Measurements from ENCODE around the gene RPL41.
"Not testable (repeated sequence)": the region's sequence is repeated elsewhere in the genome, so short reads cannot be mapped to it uniquely, and the experiment has no call there.

Gene RPL41

GRCh38 chr12:56103066-56103711 is 13.2 kb upstream of the RPL41 start:
- DNase-seq (ENCODE audit: low read depth), result no peak

- no peak for DNase-seq (ENCODE audit: low read depth)
These were observed 12.7 kb upstream of the RPL41 start for GRCh38 chr12:56103823-56104108.

- DNase-seq (ENCODE audit: low read depth), result peak; percentile 95
These were observed 12.2 kb upstream of the RPL41 start, which contains the start of gene PA2G4 for GRCh38 chr12:56104109-56104814. TSS of gene PA2G4 (plus strand) at chr12:56104559. CDS start at chr12:56104738, 179 bp downstream.

GRCh38 chr12:56104815-56105608 is 11.4 kb upstream of the RPL41 start:
- DNase-seq (ENCODE audit: low read depth), result peak; percentile 15

GRCh38 chr12:56105609-56105902 is 10.9 kb upstream of the RPL41 start:
- no peak for DNase-seq (ENCODE audit: low read depth)

GRCh38 chr12:56107242-56107641 is 9.2 kb upstream of the RPL41 start:
- no peak for DNase-seq (ENCODE audit: low read depth)

- no peak for DNase-seq (ENCODE audit: low read depth)
These were observed 5.9 kb upstream of the RPL41 start for GRCh38 chr12:56110571-56110970.

- DNase-seq (ENCODE audit: low read depth), result no peak
These were observed 2.3 kb upstream of the RPL41 start for GRCh38 chr12:56114084-56114483.

- no peak for DNase-seq (ENCODE audit: low read depth)
These were observed 1.1 kb upstream of the RPL41 start for GRCh38 chr12:56115329-56115728.

GRCh38 chr12:56117082-56117706 is 761 bp downstream of the RPL41 start:
- DNase-seq (ENCODE audit: low read depth), result not testable (repeated sequence)

- peak; percentile 96 for DNase-seq (ENCODE audit: low read depth)
These were observed 1.6 kb downstream of the RPL41 start, which contains the start of gene ZC3H10 for GRCh38 chr12:56117778-56118687. TSS of gene ZC3H10 (plus strand) at chr12:56118266. CDS start at chr12:56120563, 2,297 bp downstream.

GRCh38 chr12:56118688-56119357 is 2.4 kb downstream of the RPL41 start:
- DNase-seq (ENCODE audit: low read depth), result no peak

- DNase-seq (ENCODE audit: low read depth), result peak; percentile 38
These were observed 2.9 kb downstream of the RPL41 start for GRCh38 chr12:56119361-56119796.

- DNase-seq (ENCODE audit: low read depth), result no peak
These were observed 3.9 kb downstream of the RPL41 start for GRCh38 chr12:56120158-56120846.

GRCh38 chr12:56121204-56121870 is 4.9 kb downstream of the RPL41 start:
- DNase-seq (ENCODE audit: low read depth), result no peak

- DNase-seq (ENCODE audit: low read depth), result no peak
These were observed 6.2 kb downstream of the RPL41 start for GRCh38 chr12:56122637-56123036.

- no peak for DNase-seq (ENCODE audit: low read depth)
These were observed 7.7 kb downstream of the RPL41 start for GRCh38 chr12:56124133-56124532.

GRCh38 chr12:56126732-56127239 is 10.4 kb downstream of the RPL41 start:
- no peak for DNase-seq (ENCODE audit: low read depth)

GRCh38 chr12:56127485-56127887 is 11.1 kb downstream of the RPL41 start:
- no peak for DNase-seq (ENCODE audit: low read depth)
